Trophoblast cell (in vitro differentiated cells and primary cell): Measurements from ENCODE around the gene TRAPPC12.
A peak's percentile ranks its signal among the peaks of the same experiment; 100 is the strongest.

Source experiments
- DNase-seq, 2 donors: peaks; one replicate each; pipeline ENCODE4 v3.0.0-alpha.2; 2016
- H2AFZ ChIP-seq: 2 replicates; pipeline ENCODE4 v1.6.1; 2013; ENCODE audit warnings: low read length, moderate library complexity, mild to moderate bottlenecking; ENCODE audit not compliant: insufficient read depth, poor library complexity
- H2AK5ac ChIP-seq: 2 replicates; pipeline ENCODE4 v1.6.1; 2013; ENCODE audit warnings: mild to moderate bottlenecking, low read length
- H2BK120ac ChIP-seq: 2 replicates; pipeline ENCODE4 v1.6.1; 2013; ENCODE audit warnings: low read length, mild to moderate bottlenecking, moderate library complexity; ENCODE audit not compliant: insufficient read depth, poor library complexity
- H2BK12ac ChIP-seq: 2 replicates; pipeline ENCODE4 v1.6.1; 2013; ENCODE audit warnings: mild to moderate bottlenecking, low read length, moderate library complexity
- H2BK5ac ChIP-seq: 2 replicates; pipeline ENCODE4 v1.6.1; 2013; ENCODE audit warnings: low read length, low read depth, moderate library complexity, mild to moderate bottlenecking; ENCODE audit not compliant: poor library complexity
- H3K14ac ChIP-seq: 2 replicates; pipeline ENCODE4 v1.6.1; 2013; ENCODE audit warnings: mild to moderate bottlenecking, low read length
- H3K18ac ChIP-seq: 2 replicates; pipeline ENCODE4 v1.6.1; 2013; ENCODE audit warnings: mild to moderate bottlenecking, low read length
- H3K23ac ChIP-seq: 2 replicates; pipeline ENCODE4 v1.6.1; 2013; ENCODE audit warnings: low read length
- H3K27ac ChIP-seq: 2 replicates; pipeline ENCODE4 v1.5.1; 2013; ENCODE audit warnings: low read depth, mild to moderate bottlenecking, inconsistent platforms, low read length, moderate library complexity
- H3K27me3 ChIP-seq: 2 replicates; pipeline ENCODE4 v1.6.1; 2013; ENCODE audit warnings: inconsistent platforms, mild to moderate bottlenecking, low read length, moderate library complexity; ENCODE audit not compliant: insufficient read depth
- H3K36me3 ChIP-seq, 2 experiments: 1 replicate in 1 of 2; 2 replicates in 1 of 2; pipeline ENCODE4 v1.6.1; 2013; ENCODE audit warnings: low read length in 2 of 2, mild to moderate bottlenecking in 2 of 2, moderate library complexity in 1 of 2; ENCODE audit not compliant: insufficient read depth in 2 of 2, control insufficient read depth in 1 of 2
- H3K4ac ChIP-seq: 2 replicates; pipeline ENCODE4 v1.6.1; 2013; ENCODE audit warnings: low read depth, mild to moderate bottlenecking, low read length, moderate library complexity
- H3K4me1 ChIP-seq, 2 experiments: 1 replicate in 1 of 2; 2 replicates in 1 of 2; pipeline ENCODE4 v1.6.1; 2013; ENCODE audit warnings: low read length in 2 of 2, mild to moderate bottlenecking in 2 of 2, moderate library complexity in 1 of 2; ENCODE audit not compliant: insufficient read depth in 2 of 2, control insufficient read depth in 1 of 2
- H3K4me2 ChIP-seq: 2 replicates; pipeline ENCODE4 v1.6.1; 2013; ENCODE audit warnings: inconsistent platforms, mild to moderate bottlenecking, low read length, moderate library complexity
- H3K4me3 ChIP-seq: 2 replicates; pipeline ENCODE4 v1.5.1; 2013; ENCODE audit warnings: mild to moderate bottlenecking, low read depth, low read length, inconsistent platforms
- H3K79me1 ChIP-seq: one replicate; pipeline ENCODE4 v1.6.1; 2013; ENCODE audit warnings: low read length
- H3K79me2 ChIP-seq: 2 replicates; pipeline ENCODE4 v1.6.1; 2013; ENCODE audit warnings: low read length, mild to moderate bottlenecking; ENCODE audit not compliant: control insufficient read depth, insufficient read depth, poor library complexity
- H3K9ac ChIP-seq: 2 replicates; pipeline ENCODE4 v1.6.1; 2013; ENCODE audit warnings: mild to moderate bottlenecking, low read length
- H3K9me3 ChIP-seq: 2 replicates; pipeline ENCODE4 v1.6.1; 2013; ENCODE audit warnings: low read depth, mild to moderate bottlenecking, control low read depth, inconsistent platforms, low read length; ENCODE audit not compliant: insufficient read depth
- H4K12ac ChIP-seq: 2 replicates; pipeline ENCODE4 v1.6.1; 2013; ENCODE audit warnings: low read depth, mild to moderate bottlenecking, low read length, moderate library complexity
- H4K8ac ChIP-seq: 2 replicates; pipeline ENCODE4 v1.6.1; 2013; ENCODE audit warnings: low read depth, mild to moderate bottlenecking, low read length, moderate library complexity
- H4K91ac ChIP-seq: one replicate; pipeline ENCODE4 v1.6.1; 2013; ENCODE audit warnings: low read depth, mild to moderate bottlenecking, low read length, moderate library complexity
- WGBS: extraction: QIAGEN DNeasy Blood & Tissue Kit; methylation state at CpG from one replicate; pipeline ENCODE4 v1.1.7; 2013; ENCODE audit warnings: missing lambda C conversion rate; ENCODE audit not compliant: insufficient read length, insufficient coverage; ENCODE audit errors: extremely low coverage; 5-methylcytosine and 5-hydroxymethylcytosine counted together

TRAPPC12 gene

GRCh38 chr2:3442185-3442584 lies 62.7 kb downstream of the TRAPPC12 start:
- Histone ChIP-seq H3K14ac (no peak overlapping the region), H3K9ac (no peak overlapping the region), H2AFZ (no peak overlapping the region), H3K4me2 (no peak overlapping the region), H3K79me1 (no peaks in the 10 kb centered on the region), H2BK12ac (no peak overlapping the region), H3K36me3 (peaks cover 14 to 19% of the 10 kb centered on the region in 2 experiments), H4K91ac (no peak overlapping the region), H2AK5ac (no peak overlapping the region), H3K4me3 (no peak overlapping the region), H4K8ac (no peak overlapping the region), H3K27ac (no peak overlapping the region), H3K4me1 (no peaks in the 10 kb centered on the region), H3K79me2 (no peaks in the 10 kb centered on the region), H3K27me3 (no peaks in the 10 kb centered on the region), H4K12ac (no peak overlapping the region), H2BK120ac (no peak overlapping the region), H3K23ac (no peak overlapping the region), H2BK5ac (no peak overlapping the region), H3K18ac (no peak overlapping the region), H3K9me3 (peaks cover 2% of the 10 kb centered on the region), H3K4ac (no peak overlapping the region)
- no peak for DNase-seq
- WGBS = no CpG with 5 or more reads among the region's 6 CpGs

- H3K14ac ChIP-seq = no peak overlapping the region
- no peak overlapping the region for H3K18ac ChIP-seq
- H3K23ac ChIP-seq = no peak overlapping the region
- H3K4me3 ChIP-seq = no peak overlapping the region
- no peak overlapping the region for H4K12ac ChIP-seq
- peaks cover 2% of the 10 kb centered on the region for H3K9me3 ChIP-seq
- H2AK5ac ChIP-seq = no peak overlapping the region
- no peak overlapping the region for H2BK5ac ChIP-seq
- H3K27me3 ChIP-seq = no peaks in the 10 kb centered on the region
- H3K9ac ChIP-seq = no peak overlapping the region
- H3K79me1 ChIP-seq = no peaks in the 10 kb centered on the region
- H2BK12ac ChIP-seq = no peak overlapping the region
- peaks cover 17 to 24% of the 10 kb centered on the region in 2 experiments for H3K36me3 ChIP-seq
- no peak overlapping the region for H3K4ac ChIP-seq
- H2AFZ ChIP-seq = no peak overlapping the region
- H3K79me2 ChIP-seq = no peaks in the 10 kb centered on the region
- H4K8ac ChIP-seq = no peak overlapping the region
- H3K4me1 ChIP-seq = no peaks in the 10 kb centered on the region
- no peak for DNase-seq
- H3K27ac ChIP-seq = no peak overlapping the region
- H4K91ac ChIP-seq = no peak overlapping the region
- no peak overlapping the region for H2BK120ac ChIP-seq
- no peak overlapping the region for H3K4me2 ChIP-seq
- WGBS = no CpG with 5 or more reads among the region's 11 CpGs
These were observed 63.6 kb downstream of the TRAPPC12 start for GRCh38 chr2:3443083-3443482.

- no peak overlapping the region for H4K91ac ChIP-seq
- WGBS = no CpG with 5 or more reads among the region's 18 CpGs
These were observed 64.1 kb downstream of the TRAPPC12 start for GRCh38 chr2:3443506-3444084.

GRCh38 chr2:3445891-3446290 lies 66.4 kb downstream of the TRAPPC12 start:
- no peaks in the 10 kb centered on the region for H3K27me3 ChIP-seq
- no peak overlapping the region for H2BK5ac ChIP-seq
- H2BK120ac ChIP-seq = no peak overlapping the region
- H3K4me3 ChIP-seq = peak overlapping the region; percentile 10
- H3K36me3 ChIP-seq = peaks cover 23 to 37% of the 10 kb centered on the region in 2 experiments
- no peak overlapping the region for H3K4me2 ChIP-seq
- H3K27ac ChIP-seq = no peak overlapping the region
- DNase-seq = no peak
- H4K8ac ChIP-seq = no peak overlapping the region
- H3K4ac ChIP-seq = no peak overlapping the region
- no peaks in the 10 kb centered on the region for H3K4me1 ChIP-seq
- H3K79me1 ChIP-seq = no peaks in the 10 kb centered on the region
- no peak overlapping the region for H4K91ac ChIP-seq
- H2AFZ ChIP-seq = no peak overlapping the region
- no CpG with 5 or more reads among the region's 11 CpGs for WGBS
- no peak overlapping the region for H4K12ac ChIP-seq
- no peak overlapping the region for H3K18ac ChIP-seq
- no peak overlapping the region for H3K23ac ChIP-seq
- no peak overlapping the region for H3K14ac ChIP-seq
- H3K79me2 ChIP-seq = no peaks in the 10 kb centered on the region
- peaks cover 2% of the 10 kb centered on the region for H3K9me3 ChIP-seq
- no peak overlapping the region for H3K9ac ChIP-seq
- H2AK5ac ChIP-seq = no peak overlapping the region
- H2BK12ac ChIP-seq = no peak overlapping the region

More at GRCh38 chr2:3443506-3444084, 64.1 kb downstream of the TRAPPC12 start:
- Histone ChIP-seq H3K9ac (no peak overlapping the region), H3K4me2 (no peak overlapping the region), H2AFZ (no peak overlapping the region), H3K27me3 (no peaks in the 10 kb centered on the region), H3K23ac (no peak overlapping the region), H3K4me3 (no peak overlapping the region), H3K79me2 (no peaks in the 10 kb centered on the region), H4K8ac (no peak overlapping the region), H3K18ac (no peak overlapping the region), H3K4ac (no peak overlapping the region), H4K12ac (no peak overlapping the region), H3K36me3 (peaks cover 17 to 24% of the 10 kb centered on the region in 2 experiments), H3K14ac (no peak overlapping the region), H2BK12ac (no peak overlapping the region), H3K79me1 (no peaks in the 10 kb centered on the region), H3K27ac (no peak overlapping the region), H3K4me1 (no peaks in the 10 kb centered on the region), H2AK5ac (no peak overlapping the region), H3K9me3 (peaks cover 2% of the 10 kb centered on the region), H2BK5ac (no peak overlapping the region), H2BK120ac (no peak overlapping the region)
- DNase-seq = no peak
